Measurements from ENCODE around the gene QPRT. TPM values are rescaled to one million over a fixed set of nuclear protein-coding genes. Genes with fewer than 3 reads are reported as not detected.

The QPRT gene
- polyA plus RNA-seq, 3 donors: 2.1 to 4.7 (median 3.9) TPM

DNA sequence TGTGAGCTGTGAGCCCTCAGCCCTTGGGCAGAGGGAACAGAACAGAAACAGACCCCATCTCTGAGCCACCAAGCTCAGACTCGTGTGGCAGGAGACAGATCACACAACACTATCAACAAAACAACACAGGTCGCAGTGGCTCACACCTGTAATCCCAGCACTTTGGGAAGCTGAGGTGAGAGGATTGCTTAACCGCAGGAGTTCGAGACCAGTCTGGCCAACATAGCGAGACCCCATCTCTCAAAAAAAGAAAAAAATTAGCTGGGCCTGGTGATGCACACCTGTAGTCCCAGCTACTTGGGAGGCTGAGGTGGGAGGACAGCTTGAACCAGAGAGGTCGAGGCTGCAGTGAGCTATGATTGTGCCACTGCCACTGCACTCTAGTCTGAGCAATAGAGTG is 5.5 kb upstream of the QPRT start:
- Histone ChIP-seq H3K9ac (ENCODE audit: insufficient read depth, low read length, poor library complexity, severe bottlenecking) (no peak overlapping the region), H3K4me3 (replicated peaks in 1 of 3; ENCODE audit: low read depth in 2 of 3, low read length in 3 of 3) (no peak overlapping the region), H4K20me1 (ENCODE audit: insufficient read depth, low read length) (peaks cover 63% of the 10 kb centered on the region), H3K27ac (ENCODE audit: low read depth in 1 of 2, low read length in 2 of 2) (no peak overlapping the region), H3K9me3 (replicated peaks in 1 of 2; ENCODE audit: control insufficient read depth in 1 of 2, insufficient read depth in 1 of 2, low read length in 2 of 2) (no peaks in the 10 kb centered on the region), H3K79me2 (ENCODE audit: insufficient read depth, low read length) (peaks cover 34% of the 10 kb centered on the region), H3K4me1 (ENCODE audit: control insufficient read depth in 1 of 2, insufficient read depth in 2 of 2, low read length in 2 of 2) (peaks cover 32 to 38% of the 10 kb centered on the region in 2 donors), H3K27me3 (ENCODE audit: control insufficient read depth in 2 of 2, insufficient read depth in 2 of 2, low read length in 2 of 2) (no peaks in the 10 kb centered on the region), H3K36me3 (replicated peaks in 1 of 2; ENCODE audit: control insufficient read depth in 1 of 2, insufficient read depth in 2 of 2, low read length in 2 of 2) (peaks cover 2 to 4% of the 10 kb centered on the region in 2 donors), H3K4me2 (replicated peaks; ENCODE audit: extremely low read depth, low read length, poor library complexity, severe bottlenecking) (no peak overlapping the region), H2AFZ (ENCODE audit: insufficient read depth, low read depth, low read length, poor library complexity, severe bottlenecking) (no peak overlapping the region)
- Mint-ChIP-seq H3K36me3 (peaks cover 8 to 19% of the 10 kb centered on the region in 2 donors), H3K4me1 (peaks cover 40% of the 10 kb centered on the region), H3K27me3 (ENCODE audit: low read depth in 3 of 3) (peaks cover 0 to 2% (median 0%) of the 10 kb centered on the region in 3 donors), H3K4me3 (no peak overlapping the region), H3K9me3 (no peaks in the 10 kb centered on the region), H3K27ac (peak overlapping the region in 1 of 7 donors; percentile 16)
- intact Hi-C loops (cut with micrococcal nuclease): no loop called here
- WGBS (ENCODE audit: insufficient coverage): no CpG with 5 or more reads among the region's 6 CpGs
- DNase-seq: no peak
- TF ChIP-seq, protein P1, sequence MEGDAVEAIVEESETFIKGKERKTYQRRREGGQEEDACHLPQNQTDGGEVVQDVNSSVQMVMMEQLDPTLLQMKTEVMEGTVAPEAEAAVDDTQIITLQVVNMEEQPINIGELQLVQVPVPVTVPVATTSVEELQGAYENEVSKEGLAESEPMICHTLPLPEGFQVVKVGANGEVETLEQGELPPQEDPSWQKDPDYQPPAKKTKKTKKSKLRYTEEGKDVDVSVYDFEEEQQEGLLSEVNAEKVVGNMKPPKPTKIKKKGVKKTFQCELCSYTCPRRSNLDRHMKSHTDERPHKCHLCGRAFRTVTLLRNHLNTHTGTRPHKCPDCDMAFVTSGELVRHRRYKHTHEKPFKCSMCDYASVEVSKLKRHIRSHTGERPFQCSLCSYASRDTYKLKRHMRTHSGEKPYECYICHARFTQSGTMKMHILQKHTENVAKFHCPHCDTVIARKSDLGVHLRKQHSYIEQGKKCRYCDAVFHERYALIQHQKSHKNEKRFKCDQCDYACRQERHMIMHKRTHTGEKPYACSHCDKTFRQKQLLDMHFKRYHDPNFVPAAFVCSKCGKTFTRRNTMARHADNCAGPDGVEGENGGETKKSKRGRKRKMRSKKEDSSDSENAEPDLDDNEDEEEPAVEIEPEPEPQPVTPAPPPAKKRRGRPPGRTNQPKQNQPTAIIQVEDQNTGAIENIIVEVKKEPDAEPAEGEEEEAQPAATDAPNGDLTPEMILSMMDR (IDR thresholded peaks at IDR 0.05): no peak

DNA sequence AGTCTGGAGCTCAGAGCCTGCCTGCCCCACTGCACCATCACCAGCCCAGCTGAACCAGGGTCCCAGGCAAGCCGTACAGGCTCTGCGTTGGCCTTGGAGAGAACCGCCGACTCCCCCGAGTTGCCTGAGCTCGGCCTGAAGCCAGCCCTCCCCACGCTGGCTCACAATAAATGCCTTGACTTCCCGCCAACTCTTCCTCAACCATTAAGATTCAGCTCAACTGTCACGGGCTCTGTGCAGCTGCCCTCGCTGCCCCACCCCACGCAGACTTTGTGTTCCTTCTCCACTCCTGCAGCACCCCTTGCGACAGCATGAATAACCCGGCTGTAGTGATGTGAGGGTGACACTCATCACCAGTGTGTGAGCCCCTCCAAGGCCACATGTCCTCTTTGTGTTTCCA is 4.8 kb upstream of the QPRT start:
- H3K79me2 ChIP-seq (ENCODE audit: insufficient read depth, low read length): peaks cover 27% of the 10 kb centered on the region
- H4K20me1 ChIP-seq (ENCODE audit: insufficient read depth, low read length): peaks cover 56% of the 10 kb centered on the region
- H3K4me3 ChIP-seq (replicated peaks in 1 of 3; ENCODE audit: low read depth in 2 of 3, low read length in 3 of 3): no peak overlapping the region
- H3K36me3 Mint-ChIP-seq: peaks cover 8 to 19% of the 10 kb centered on the region in 2 donors
- H3K27ac ChIP-seq (ENCODE audit: low read depth in 1 of 2, low read length in 2 of 2): no peak overlapping the region
- no peak overlapping the region for H3K4me2 ChIP-seq (replicated peaks; ENCODE audit: extremely low read depth, low read length, poor library complexity, severe bottlenecking)
- TF ChIP-seq, protein P1 (IDR thresholded peaks at IDR 0.05): peak; percentile 16
- intact Hi-C loops (cut with micrococcal nuclease): no loop called here
- peaks cover 37 to 44% of the 10 kb centered on the region in 2 donors for H3K4me1 ChIP-seq (ENCODE audit: control insufficient read depth in 1 of 2, insufficient read depth in 2 of 2, low read length in 2 of 2)
- H3K27me3 Mint-ChIP-seq (ENCODE audit: low read depth in 3 of 3): peaks cover 0 to 2% (median 0%) of the 10 kb centered on the region in 3 donors
- no peaks in the 10 kb centered on the region for H3K9me3 ChIP-seq (replicated peaks in 1 of 2; ENCODE audit: control insufficient read depth in 1 of 2, insufficient read depth in 1 of 2, low read length in 2 of 2)
- H3K27ac Mint-ChIP-seq: peak overlapping the region in 5 of 7 donors; percentile 15 to 59 (median 46)
- peaks cover 43% of the 10 kb centered on the region for H3K4me1 Mint-ChIP-seq
- no peak overlapping the region for H3K9ac ChIP-seq (ENCODE audit: insufficient read depth, low read length, poor library complexity, severe bottlenecking)
- H3K36me3 ChIP-seq (replicated peaks in 1 of 2; ENCODE audit: control insufficient read depth in 1 of 2, insufficient read depth in 2 of 2, low read length in 2 of 2): peaks cover 2 to 4% of the 10 kb centered on the region in 2 donors
- WGBS (ENCODE audit: insufficient coverage): 11% methylated on average over 7 of the region's 13 CpGs
- peak overlapping the region in 1 of 2 donors; percentile 35 for H3K4me3 Mint-ChIP-seq
- no peaks in the 10 kb centered on the region for H3K27me3 ChIP-seq (ENCODE audit: control insufficient read depth in 2 of 2, insufficient read depth in 2 of 2, low read length in 2 of 2)
- DNase-seq: peak; percentile 39 to 73 (median 53)
- H3K9me3 Mint-ChIP-seq: no peaks in the 10 kb centered on the region
- no peak overlapping the region for H2AFZ ChIP-seq (ENCODE audit: insufficient read depth, low read depth, low read length, poor library complexity, severe bottlenecking)

Measured in CD14-positive monocyte (primary cell).